ENCODE measurements around the gene P2RY11. TPM values are rescaled to one million over a fixed set of nuclear protein-coding genes. Genes with fewer than 3 reads are reported as not detected.

The P2RY11 gene
- total and polyA plus RNA-seq, 12 donors = 0.77 to 21.5 (median 6.5) TPM

Small RNAs within 50 kb of the gene (small RNA-seq; reads per million reads assigned to genes)
- gene SNORD105 (38.7 to 58.1 reads per million in 2 donors), gene SNORD105B (1,808 to 1,910 reads per million in 2 donors)

Other genes with a start within 250 kb of the P2RY11 start
- 10 to 100 TPM in 8 of 9 donors, 1 to 10 TPM in 1; 2.2 to 76.2 (median 51.5) TPM for gene OLFM2, start 175.2 kb upstream of the P2RY11 start, total RNA-seq
- gene OLFM2, start 175.2 kb upstream of the P2RY11 start, polyA plus RNA-seq = 10 to 100 TPM; 35.1 to 57.4 (median 51.4) TPM
- gene COL5A3, start 101.2 kb upstream of the P2RY11 start, total RNA-seq = 10 to 100 TPM in 1 of 9 donors, 1 to 10 TPM in 7, under 1 TPM in 1; 0.61 to 12.4 (median 6.7) TPM
- gene COL5A3, start 101.2 kb upstream of the P2RY11 start, polyA plus RNA-seq = 10 to 100 TPM in 2 of 3 donors, 1 to 10 TPM in 1; 1.5 to 26.2 (median 18.2) TPM
- not detected for gene RDH8, start 98.2 kb upstream of the P2RY11 start, total RNA-seq
- not detected for gene RDH8, start 98.2 kb upstream of the P2RY11 start, polyA plus RNA-seq
- gene SHFL, start 25.4 kb upstream of the P2RY11 start, total RNA-seq = 10 to 100 TPM; 17.4 to 50.6 (median 40.9) TPM
- gene SHFL, start 25.4 kb upstream of the P2RY11 start, polyA plus RNA-seq = 100 to 1,000 TPM in 1 of 3 donors, 10 to 100 TPM in 2; 18.6 to 116 (median 85.5) TPM
- gene ANGPTL6, start 9.0 kb upstream of the P2RY11 start, total RNA-seq = 1 to 10 TPM in 3 of 9 donors, under 1 TPM in 6; 0.12 to 3.2 (median 0.44) TPM
- 1 to 10 TPM in 2 of 3 donors, under 1 TPM in 1; 0.16 to 1.9 (median 1.5) TPM for gene ANGPTL6, start 9.0 kb upstream of the P2RY11 start, polyA plus RNA-seq
- 10 to 100 TPM; 18.2 to 44.8 (median 27.7) TPM for gene PPAN, start 5.3 kb upstream of the P2RY11 start, total RNA-seq
- 10 to 100 TPM; 21.2 to 98.7 (median 68.0) TPM for gene PPAN, start 5.3 kb upstream of the P2RY11 start, polyA plus RNA-seq
- gene EIF3G, start 8.2 kb downstream of the P2RY11 start, total RNA-seq = 100 to 1,000 TPM; 177 to 341 (median 262) TPM
- gene EIF3G, start 8.2 kb downstream of the P2RY11 start, polyA plus RNA-seq = 100 to 1,000 TPM; 205 to 225 (median 206) TPM
- 10 to 100 TPM; 23.6 to 48.2 (median 33.8) TPM for gene DNMT1, start 83.3 kb downstream of the P2RY11 start, total RNA-seq
- 10 to 100 TPM; 35.5 to 49.7 (median 44.0) TPM for gene DNMT1, start 83.3 kb downstream of the P2RY11 start, polyA plus RNA-seq
- 1 to 10 TPM; 2.0 to 9.5 (median 6.2) TPM for gene S1PR2, start 119.6 kb downstream of the P2RY11 start, total RNA-seq
- gene S1PR2, start 119.6 kb downstream of the P2RY11 start, polyA plus RNA-seq = 1 to 10 TPM; 1.6 to 3.5 (median 3.1) TPM
- 100 to 1,000 TPM in 1 of 9 donors, 10 to 100 TPM in 8; 43.7 to 123 (median 81.7) TPM for gene MRPL4, start 140.5 kb downstream of the P2RY11 start, total RNA-seq
- 10 to 100 TPM; 33.4 to 56.4 (median 43.8) TPM for gene MRPL4, start 140.5 kb downstream of the P2RY11 start, polyA plus RNA-seq
- gene ICAM1, start 159.4 kb downstream of the P2RY11 start, total RNA-seq = 10 to 100 TPM in 8 of 9 donors, 1 to 10 TPM in 1; 2.2 to 90.4 (median 33.9) TPM
- gene ICAM1, start 159.4 kb downstream of the P2RY11 start, polyA plus RNA-seq = 10 to 100 TPM in 2 of 3 donors, 1 to 10 TPM in 1; 8.8 to 27.6 (median 13.5) TPM
- gene ICAM4, start 175.3 kb downstream of the P2RY11 start, total RNA-seq = 1 to 10 TPM in 1 of 9 donors, under 1 TPM in 5, not detected in 3; 0.39 to 1.0 (median 0.57) TPM
- gene ICAM4, start 175.3 kb downstream of the P2RY11 start, polyA plus RNA-seq = under 1 TPM in 2 of 3 donors, not detected in 1; 0.34 to 0.48 TPM
- gene ICAM5, start 178.3 kb downstream of the P2RY11 start, total RNA-seq = 1 to 10 TPM in 1 of 9 donors, under 1 TPM in 6, not detected in 2; 0.06 to 2.2 (median 0.49) TPM
- under 1 TPM in 2 of 3 donors, not detected in 1; 0.20 to 0.64 TPM for gene ICAM5, start 178.3 kb downstream of the P2RY11 start, polyA plus RNA-seq
- 1 to 10 TPM in 7 of 9 donors, not detected in 2; 1.0 to 4.5 (median 2.5) TPM for gene ZGLP1, start 198.1 kb downstream of the P2RY11 start, total RNA-seq
- gene ZGLP1, start 198.1 kb downstream of the P2RY11 start, polyA plus RNA-seq = 10 to 100 TPM in 1 of 3 donors, 1 to 10 TPM in 1, under 1 TPM in 1; 0.48 to 38.8 (median 8.8) TPM
- gene FDX2, start 204.3 kb downstream of the P2RY11 start, total RNA-seq = 10 to 100 TPM; 21.1 to 43.3 (median 31.0) TPM
- gene FDX2, start 204.3 kb downstream of the P2RY11 start, polyA plus RNA-seq = 10 to 100 TPM; 26.6 to 45.3 (median 33.4) TPM
- gene RAVER1, start 221.8 kb downstream of the P2RY11 start, total RNA-seq = 10 to 100 TPM in 8 of 9 donors, 1 to 10 TPM in 1; 4.3 to 42.7 (median 27.8) TPM
- gene RAVER1, start 221.8 kb downstream of the P2RY11 start, polyA plus RNA-seq = 10 to 100 TPM in 1 of 3 donors, 1 to 10 TPM in 2; 4.1 to 14.0 (median 5.5) TPM
- 10 to 100 TPM in 2 of 9 donors, 1 to 10 TPM in 7; 3.7 to 17.7 (median 7.6) TPM for gene ICAM3, start 227.9 kb downstream of the P2RY11 start, total RNA-seq
- 10 to 100 TPM in 1 of 3 donors, 1 to 10 TPM in 2; 4.8 to 11.1 (median 8.4) TPM for gene ICAM3, start 227.9 kb downstream of the P2RY11 start, polyA plus RNA-seq